Measurements from ENCODE around the gene TRIP11.

TRIP11 gene

DNA sequence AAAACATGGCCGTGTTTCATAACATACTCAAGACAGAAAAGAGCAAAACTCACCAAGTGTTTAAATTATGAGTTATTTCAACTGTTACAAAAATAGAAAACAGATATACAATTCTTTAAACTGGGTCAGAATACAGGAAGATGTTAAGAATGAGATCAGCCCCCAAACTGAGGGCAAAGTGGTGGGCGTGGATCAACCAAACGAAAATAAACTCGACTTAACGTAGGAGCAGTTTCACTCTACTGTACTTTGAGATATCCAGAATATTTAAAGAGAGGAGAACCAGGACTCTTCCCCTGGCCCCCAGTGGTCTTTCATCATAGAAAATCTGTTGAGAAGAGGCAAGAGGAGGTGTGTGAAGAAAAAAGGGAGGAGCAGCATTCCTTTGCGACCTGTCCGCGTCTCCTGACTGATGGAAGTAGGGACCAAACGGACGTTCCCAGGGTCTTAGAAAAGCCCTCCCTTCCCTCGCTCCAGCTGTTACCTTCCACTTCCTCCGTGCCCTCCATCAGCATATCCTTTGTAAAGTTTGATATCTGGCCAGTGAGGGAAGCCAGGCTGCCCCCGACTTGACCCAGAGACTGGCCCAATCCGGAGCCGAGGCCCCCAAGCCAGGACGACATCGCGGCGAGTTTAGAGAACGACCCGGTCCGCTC lies 668 bp downstream of the TRIP11 start:
- Histone ChIP-seq H3K27ac (ENCODE audit: low read depth, low read length, severe bottlenecking) (peak overlapping the region; percentile 100), H3K4me3 (ENCODE audit: extremely low read depth, insufficient read depth, low read length, poor library complexity, severe bottlenecking) (peak overlapping the region; percentile 96), H3K4me1 (ENCODE audit: control insufficient read depth, insufficient read depth, low read length, poor library complexity, severe bottlenecking) (peaks cover 2% of the 10 kb centered on the region), H3K36me3 (ENCODE audit: control insufficient read depth, insufficient read depth, low read length) (peaks cover 18% of the 10 kb centered on the region), H3K9me3 (ENCODE audit: control insufficient read depth, low read length) (peaks cover 6% of the 10 kb centered on the region)
- 0% methylated on average over 12 to 18 of the region's 22 CpGs for WGBS, 2 experiments (ENCODE audit: insufficient coverage in 2 of 2)

DNA sequence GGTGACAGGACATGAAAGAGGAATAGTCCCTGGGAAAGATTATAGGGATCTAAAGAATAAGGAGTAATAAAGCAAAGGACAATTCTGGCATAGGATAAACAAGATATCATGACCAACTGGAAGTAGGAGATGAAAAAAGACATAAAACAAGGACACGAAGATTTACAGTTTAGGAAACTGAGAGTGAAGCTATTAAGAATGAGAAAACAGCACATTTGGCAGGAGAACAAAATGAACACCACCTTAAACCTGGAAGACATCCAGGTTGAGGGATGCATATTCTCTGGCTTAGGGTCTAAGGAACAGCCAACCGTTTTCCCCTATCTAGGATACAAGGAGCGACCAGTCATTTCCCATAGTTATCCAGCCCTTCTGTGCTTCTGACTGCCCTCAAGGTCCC lies 1.9 kb downstream of the TRIP11 start:
- Histone ChIP-seq H3K27ac (ENCODE audit: low read depth, low read length, severe bottlenecking) (no peak overlapping the region), H3K4me1 (ENCODE audit: control insufficient read depth, insufficient read depth, low read length, poor library complexity, severe bottlenecking) (peaks cover 2% of the 10 kb centered on the region), H3K4me3 (ENCODE audit: extremely low read depth, insufficient read depth, low read length, poor library complexity, severe bottlenecking) (peak overlapping the region; percentile 96), H3K36me3 (ENCODE audit: control insufficient read depth, insufficient read depth, low read length) (peaks cover 26% of the 10 kb centered on the region), H3K9me3 (ENCODE audit: control insufficient read depth, low read length) (peaks cover 6% of the 10 kb centered on the region)
- WGBS, 2 experiments (ENCODE audit: insufficient coverage in 2 of 2) = 93 to 100% methylated on average over 2 to 3 of the region's 3 CpGs

- Histone ChIP-seq H3K4me1 (ENCODE audit: control insufficient read depth, insufficient read depth, low read length, poor library complexity, severe bottlenecking) (peaks cover under 1% of the 10 kb centered on the region), H3K9me3 (ENCODE audit: control insufficient read depth, low read length) (peaks cover 6% of the 10 kb centered on the region), H3K27ac (ENCODE audit: low read depth, low read length, severe bottlenecking) (no peak overlapping the region), H3K4me3 (ENCODE audit: extremely low read depth, insufficient read depth, low read length, poor library complexity, severe bottlenecking) (no peak overlapping the region), H3K36me3 (ENCODE audit: control insufficient read depth, insufficient read depth, low read length) (peaks cover 42% of the 10 kb centered on the region)
- 71 to 80% methylated on average over 1 of the region's 1 CpG for WGBS, 2 experiments (ENCODE audit: insufficient coverage in 2 of 2)
Observed at GRCh38 chr14:92035890-92036289, 4.0 kb downstream of the TRIP11 start.

- WGBS, 2 experiments (ENCODE audit: insufficient coverage in 2 of 2) = 94 to 98% methylated on average over 6 to 9 of the region's 11 CpGs
- H3K27ac ChIP-seq (ENCODE audit: low read depth, low read length, severe bottlenecking) = no peak overlapping the region
- no peak overlapping the region for H3K4me3 ChIP-seq (ENCODE audit: extremely low read depth, insufficient read depth, low read length, poor library complexity, severe bottlenecking)
- H3K4me1 ChIP-seq (ENCODE audit: control insufficient read depth, insufficient read depth, low read length, poor library complexity, severe bottlenecking) = no peaks in the 10 kb centered on the region
- H3K9me3 ChIP-seq (ENCODE audit: control insufficient read depth, low read length) = peaks cover 6% of the 10 kb centered on the region
- peaks cover 56% of the 10 kb centered on the region for H3K36me3 ChIP-seq (ENCODE audit: control insufficient read depth, insufficient read depth, low read length)
Observed at GRCh38 chr14:92033906-92034687, 5.8 kb downstream of the TRIP11 start.

- no peak overlapping the region for H3K27ac ChIP-seq (ENCODE audit: low read depth, low read length, severe bottlenecking)
- H3K36me3 ChIP-seq (ENCODE audit: control insufficient read depth, insufficient read depth, low read length) = peaks cover 56% of the 10 kb centered on the region
- WGBS, 2 experiments (ENCODE audit: insufficient coverage in 2 of 2) = 100% methylated on average over 1 of the region's 1 CpG
- H3K4me1 ChIP-seq (ENCODE audit: control insufficient read depth, insufficient read depth, low read length, poor library complexity, severe bottlenecking) = no peaks in the 10 kb centered on the region
- no peak overlapping the region for H3K4me3 ChIP-seq (ENCODE audit: extremely low read depth, insufficient read depth, low read length, poor library complexity, severe bottlenecking)
- peaks cover 6% of the 10 kb centered on the region for H3K9me3 ChIP-seq (ENCODE audit: control insufficient read depth, low read length)
Observed at GRCh38 chr14:92033433-92033832, 6.4 kb downstream of the TRIP11 start.

DNA sequence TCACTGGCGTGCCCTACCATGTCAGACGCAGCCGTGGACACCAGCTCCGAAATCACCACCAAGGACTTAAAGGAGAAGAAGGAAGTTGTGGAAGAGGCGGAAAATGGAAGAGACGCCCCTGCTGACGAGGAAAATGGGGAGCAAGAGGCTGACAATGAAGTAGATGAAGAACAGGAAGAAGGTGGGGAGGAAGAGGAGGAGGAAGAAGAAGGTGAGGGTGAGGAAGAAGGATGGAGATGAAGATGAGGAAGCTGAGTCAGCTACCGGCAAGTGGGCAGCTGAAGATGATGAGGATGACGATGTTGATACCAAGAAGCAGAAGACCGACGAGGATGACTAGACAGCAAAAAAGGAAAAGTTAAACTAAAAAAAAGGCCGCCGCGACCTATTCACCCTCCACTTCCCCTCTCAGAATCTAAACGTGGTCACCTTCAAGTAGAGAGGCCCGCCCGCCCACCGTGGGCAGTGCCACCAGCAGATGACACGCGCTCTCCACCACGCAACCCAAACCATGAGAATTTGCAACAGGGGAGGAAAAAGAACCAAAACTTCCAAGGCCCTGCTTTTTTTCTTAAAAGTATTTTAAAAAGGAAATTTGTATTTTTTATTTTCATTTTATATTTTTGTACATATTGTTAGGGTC lies 13.2 kb downstream of the TRIP11 start:
- Histone ChIP-seq H3K27ac (ENCODE audit: low read depth, low read length, severe bottlenecking) (no peak overlapping the region), H3K4me3 (ENCODE audit: extremely low read depth, insufficient read depth, low read length, poor library complexity, severe bottlenecking) (no peak overlapping the region), H3K36me3 (ENCODE audit: control insufficient read depth, insufficient read depth, low read length) (peaks cover 42% of the 10 kb centered on the region), H3K9me3 (ENCODE audit: control insufficient read depth, low read length) (no peaks in the 10 kb centered on the region), H3K4me1 (ENCODE audit: control insufficient read depth, insufficient read depth, low read length, poor library complexity, severe bottlenecking) (peaks cover 5% of the 10 kb centered on the region)
- WGBS, 2 experiments (ENCODE audit: insufficient coverage in 2 of 2) = 96 to 100% methylated on average over 6 to 12 of the region's 21 CpGs

DNA sequence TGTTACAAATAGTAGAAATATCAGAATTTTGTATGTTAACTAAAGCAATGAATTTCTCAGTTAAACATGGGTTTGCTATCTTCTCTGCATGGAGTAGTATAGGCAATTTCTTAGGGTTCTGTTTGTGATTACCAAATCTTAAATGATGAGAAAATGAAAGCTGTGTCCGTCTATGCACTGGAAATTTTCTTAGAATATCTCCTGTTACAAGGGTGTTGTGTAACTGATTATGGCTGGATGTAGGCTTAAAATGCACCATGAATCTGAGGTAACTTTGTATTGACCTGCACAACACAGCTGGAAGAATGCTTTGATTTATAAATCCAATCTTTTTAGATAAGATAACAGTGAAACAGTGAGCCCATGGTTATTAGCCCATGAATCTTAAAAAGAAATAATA lies 17.8 kb downstream of the TRIP11 start:
- Histone ChIP-seq H3K9me3 (ENCODE audit: control insufficient read depth, low read length) (no peaks in the 10 kb centered on the region), H3K36me3 (ENCODE audit: control insufficient read depth, insufficient read depth, low read length) (peaks cover 49% of the 10 kb centered on the region), H3K4me3 (ENCODE audit: extremely low read depth, insufficient read depth, low read length, poor library complexity, severe bottlenecking) (no peak overlapping the region), H3K27ac (ENCODE audit: low read depth, low read length, severe bottlenecking) (no peak overlapping the region), H3K4me1 (ENCODE audit: control insufficient read depth, insufficient read depth, low read length, poor library complexity, severe bottlenecking) (peaks cover 5% of the 10 kb centered on the region)
- WGBS, 2 experiments (ENCODE audit: insufficient coverage in 2 of 2) = 100% methylated on average over 1 of the region's 1 CpG; no CpG with 5 or more reads in 1 of the 2 experiments

DNA sequence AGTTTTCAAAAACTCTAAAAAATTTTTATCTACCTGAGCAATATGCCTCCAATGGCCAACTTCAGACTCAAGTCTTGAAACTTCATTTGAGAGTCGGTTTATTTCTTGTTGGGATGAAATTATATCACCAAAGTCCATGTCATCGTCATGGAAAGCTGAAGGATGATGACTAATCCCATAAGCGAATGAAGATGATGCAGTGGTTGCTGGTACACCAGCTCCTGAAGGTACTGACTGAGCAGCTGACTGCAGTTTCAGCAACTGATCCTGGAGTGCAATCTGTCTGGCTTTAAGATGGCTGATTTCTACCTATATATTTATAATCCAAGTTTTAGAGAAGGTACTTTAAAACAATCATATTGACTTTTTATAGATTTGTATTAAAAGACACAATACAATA lies 18.3 kb downstream of the TRIP11 start:
- Histone ChIP-seq H3K36me3 (ENCODE audit: control insufficient read depth, insufficient read depth, low read length) (peaks cover 51% of the 10 kb centered on the region), H3K9me3 (ENCODE audit: control insufficient read depth, low read length) (no peaks in the 10 kb centered on the region)
- 97 to 100% methylated on average over 3 of the region's 3 CpGs for WGBS, 2 experiments (ENCODE audit: insufficient coverage in 2 of 2)

GRCh38 chr14:92014040-92014439 lies 25.8 kb downstream of the TRIP11 start:
- Histone ChIP-seq H3K27ac (ENCODE audit: low read depth, low read length, severe bottlenecking) (no peak overlapping the region), H3K4me3 (ENCODE audit: extremely low read depth, insufficient read depth, low read length, poor library complexity, severe bottlenecking) (no peak overlapping the region), H3K36me3 (ENCODE audit: control insufficient read depth, insufficient read depth, low read length) (peaks cover 73% of the 10 kb centered on the region), H3K9me3 (ENCODE audit: control insufficient read depth, low read length) (no peaks in the 10 kb centered on the region), H3K4me1 (ENCODE audit: control insufficient read depth, insufficient read depth, low read length, poor library complexity, severe bottlenecking) (no peaks in the 10 kb centered on the region)

More for the DNA sequence above, 18.3 kb downstream of the TRIP11 start:
- H3K4me3 ChIP-seq (ENCODE audit: extremely low read depth, insufficient read depth, low read length, poor library complexity, severe bottlenecking) = no peak overlapping the region
- no peak overlapping the region for H3K27ac ChIP-seq (ENCODE audit: low read depth, low read length, severe bottlenecking)
- peaks cover 5% of the 10 kb centered on the region for H3K4me1 ChIP-seq (ENCODE audit: control insufficient read depth, insufficient read depth, low read length, poor library complexity, severe bottlenecking)

GRCh38 chr14:92012121-92012748 lies 27.6 kb downstream of the TRIP11 start:
- Histone ChIP-seq H3K27ac (ENCODE audit: low read depth, low read length, severe bottlenecking) (no peak overlapping the region), H3K4me1 (ENCODE audit: control insufficient read depth, insufficient read depth, low read length, poor library complexity, severe bottlenecking) (no peaks in the 10 kb centered on the region), H3K9me3 (ENCODE audit: control insufficient read depth, low read length) (no peaks in the 10 kb centered on the region), H3K36me3 (ENCODE audit: control insufficient read depth, insufficient read depth, low read length) (peaks cover 67% of the 10 kb centered on the region), H3K4me3 (ENCODE audit: extremely low read depth, insufficient read depth, low read length, poor library complexity, severe bottlenecking) (no peak overlapping the region)
- WGBS, 2 experiments (ENCODE audit: insufficient coverage in 2 of 2) = 98 to 100% methylated on average over 3 of the region's 4 CpGs

Data from mesodermal cell (in vitro differentiated cells).